PFSK-1 (cell line): Measurements from ENCODE around the gene DNAJC6.

ENCODE experiments used
- FOXP2 ChIP-seq: optimal IDR thresholded peaks from 2 replicates; pipeline ENCODE3; 2011; ENCODE audit warnings: borderline replicate concordance, control low read depth, inconsistent platforms; ENCODE audit not compliant: insufficient read depth; ENCODE audit errors: extremely low read length, extremely low read depth
- POLR2AphosphoS5 ChIP-seq: IDR thresholded peaks from 2 replicates; pipeline ENCODE4 v1.6.1; 2012; ENCODE audit warnings: low read depth, mild to moderate bottlenecking, control low read depth, low read length, moderate library complexity
- REST ChIP-seq, 2 experiments: IDR thresholded peaks; 2 replicates each; pipeline versions ENCODE4 v1.6.1 to v1.8.0; 2011 to 2012; ENCODE audit warnings: low read depth in 2 of 2, low read length in 2 of 2, control low read depth in 1 of 2, inconsistent platforms in 1 of 2, mild to moderate bottlenecking in 1 of 2, moderate library complexity in 1 of 2; ENCODE audit not compliant: insufficient read depth in 1 of 2
- SIN3A ChIP-seq: IDR thresholded peaks from 2 replicates; pipeline ENCODE4 v1.6.1; 2012; ENCODE audit warnings: mild to moderate bottlenecking, low read length, moderate library complexity, borderline replicate concordance; ENCODE audit not compliant: insufficient read depth
- TAF1 ChIP-seq: IDR thresholded peaks from 2 replicates; pipeline ENCODE4 v1.6.1; 2012; ENCODE audit warnings: low read length, control low read depth, borderline replicate concordance; ENCODE audit not compliant: insufficient read depth

The DNAJC6 gene

GRCh38 chr1:65440322-65440900 is 131.1 kb downstream of the DNAJC6 start:
- TF ChIP-seq POLR2AphosphoS5 (no peak), TAF1 (no peak), REST (IDR thresholded peaks at IDR 0.05; ENCODE audit: insufficient read depth in 1 of 2, low read depth in 2 of 2, low read length in 2 of 2) (no peak), SIN3A (no peak), FOXP2 (no peak)

GRCh38 chr1:65440915-65441314 is 131.6 kb downstream of the DNAJC6 start:
- no peak for TF ChIP-seq FOXP2
- no peak for TF ChIP-seq REST (IDR thresholded peaks at IDR 0.05; ENCODE audit: insufficient read depth in 1 of 2, low read depth in 2 of 2, low read length in 2 of 2)
- no peak for TF ChIP-seq TAF1
- no peak for TF ChIP-seq POLR2AphosphoS5
- TF ChIP-seq SIN3A = no peak

DNA sequence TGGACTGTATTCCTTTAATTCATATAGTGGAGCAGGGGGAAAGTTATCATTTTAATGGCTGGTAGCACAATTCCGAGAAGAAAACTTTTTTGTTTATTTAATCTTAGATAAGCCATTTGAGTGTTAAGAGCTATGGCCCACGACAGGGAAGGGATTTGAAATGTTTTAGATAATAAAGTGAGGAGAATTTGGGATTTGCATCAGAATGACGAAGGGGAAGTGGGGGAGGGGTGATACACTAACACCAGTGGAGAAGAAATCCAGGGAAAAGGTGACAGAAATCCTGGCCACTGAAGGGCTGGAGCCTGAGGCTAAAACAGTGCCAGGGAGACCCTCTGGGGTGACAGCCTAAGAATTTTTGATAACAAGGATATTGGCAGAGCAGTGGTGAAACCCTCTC is 132.1 kb downstream of the DNAJC6 start:
- TF ChIP-seq TAF1 (no peak), POLR2AphosphoS5 (no peak), SIN3A (no peak), REST (IDR thresholded peaks at IDR 0.05; ENCODE audit: insufficient read depth in 1 of 2, low read depth in 2 of 2, low read length in 2 of 2) (no peak), FOXP2 (no peak)

DNA sequence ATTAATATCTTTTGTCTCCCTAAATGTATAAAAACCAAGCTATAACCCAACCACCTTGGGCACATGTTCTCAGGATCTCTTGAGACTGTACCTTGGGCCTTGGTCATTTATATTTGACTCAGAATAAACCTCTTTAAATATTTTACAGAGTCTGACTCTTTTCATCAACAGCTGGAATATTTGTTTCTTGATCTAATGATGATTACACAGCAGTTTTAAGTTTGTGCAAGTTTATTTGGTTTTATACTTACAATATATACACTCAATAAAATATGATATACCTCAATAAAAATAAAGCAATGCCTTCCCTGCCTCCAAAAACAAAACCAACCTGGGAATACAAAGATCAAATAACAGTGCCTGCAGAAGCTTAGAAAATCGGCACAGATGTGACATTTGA is 133.1 kb downstream of the DNAJC6 start:
- TF ChIP-seq REST (IDR thresholded peaks at IDR 0.05; ENCODE audit: insufficient read depth in 1 of 2, low read depth in 2 of 2, low read length in 2 of 2) = no peak
- TF ChIP-seq SIN3A = no peak
- TF ChIP-seq FOXP2 = no peak
- TF ChIP-seq POLR2AphosphoS5 = no peak
- TF ChIP-seq TAF1 = no peak

- TF ChIP-seq TAF1 (no peak), POLR2AphosphoS5 (no peak), FOXP2 (no peak), SIN3A (no peak), REST (IDR thresholded peaks at IDR 0.05; ENCODE audit: insufficient read depth in 1 of 2, low read depth in 2 of 2, low read length in 2 of 2) (no peak)
Observed at GRCh38 chr1:65443647-65444046, 134.3 kb downstream of the DNAJC6 start.
